ENCODE results near the gene RNF183. TPM values are rescaled to one million over a fixed set of nuclear protein-coding genes. Genes with fewer than 3 reads are reported as not detected.

The RNF183 gene
- total and polyA plus RNA-seq, 9 of the 15 experiments (the other 6 are each of a cell fraction or from before 2014, with no cell fraction given) = 0.04 to 2.0 (median 0.16) TPM; not detected in 5

DNA sequence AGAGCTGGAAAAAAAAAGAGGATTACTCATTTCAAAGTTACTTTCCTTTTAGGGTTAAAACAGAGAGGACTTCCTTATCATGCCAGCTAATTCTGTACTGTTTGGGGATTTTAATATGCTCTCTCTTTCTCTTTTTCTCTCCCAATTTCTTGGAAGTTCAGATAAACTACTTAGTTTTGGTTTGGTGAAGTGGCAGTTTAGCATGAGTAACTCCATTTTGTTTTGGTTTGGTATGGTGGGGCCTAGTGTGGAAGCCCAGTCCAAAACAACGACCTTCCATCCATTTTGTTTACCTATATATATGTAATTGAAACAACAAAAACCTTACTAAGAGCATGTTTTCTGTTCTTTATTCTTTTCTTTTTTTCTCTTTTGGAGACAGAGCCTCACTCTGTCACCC is 42.5 kb upstream of the RNF183 start (continued):
- TF ChIP-seq ZNF668 (CRISPR knock-in tag; IDR thresholded peaks at IDR 0.05) (peak; percentile 94), BRCA1 (IDR thresholded peaks at IDR 0.05) (no peak), BRCA1 (CRISPR knock-in tag; IDR thresholded peaks at IDR 0.05) (no peak), MIER1 (IDR thresholded peaks at IDR 0.05; ENCODE audit: low read depth) (no peak), POLR2B (IDR thresholded peaks at IDR 0.05; ENCODE audit: low read depth, partially characterized antibody) (no peak), ZNF23 (CRISPR knock-in tag; IDR thresholded peaks at IDR 0.05) (peak; percentile 83), CCNT2 (IDR thresholded peaks at IDR 0.05; ENCODE audit: borderline replicate concordance, extremely low read depth, insufficient read length, low read depth, low read length) (no peak), LARP7 (IDR thresholded peaks at IDR 0.05) (no peak), SMARCB1 (IDR thresholded peaks at IDR 0.05; ENCODE audit: insufficient read length, low read depth) (no peak), PTTG1 (tag; IDR thresholded peaks at IDR 0.05; ENCODE audit: low read depth) (peak; percentile 97), L3MBTL2 (IDR thresholded peaks at IDR 0.05) (no peak), SREBF1 (IDR thresholded peaks at IDR 0.05; ENCODE audit: borderline replicate concordance, low read depth, low read length) (no peak), DIDO1 (tag; IDR thresholded peaks at IDR 0.05; ENCODE audit: low read depth) (peak; percentile 39; the same call in 1 of the 2 replicates), ZNF324 (CRISPR knock-in tag; IDR thresholded peaks at IDR 0.05) (peak; percentile 66; the same call in 1 of the 2 replicates), ETV1 (tag; conservative IDR thresholded peaks at IDR 0.05; ENCODE audit: low read depth) (peak; percentile 63), TRIM24 (IDR thresholded peaks at IDR 0.05) (no peak), SNRNP70 (optimal IDR thresholded peaks at IDR 0.05; ENCODE audit: low read depth, low read length) (no peak), EZH2 (IDR thresholded peaks at IDR 0.05; ENCODE audit: borderline replicate concordance, low read depth, low read length) (no peak), RFX5 (IDR thresholded peaks at IDR 0.05; ENCODE audit: low read depth, low read length) (no peak), MAZ (CRISPR knock-in tag; conservative IDR thresholded peaks at IDR 0.05 in 1 of 2, IDR thresholded peaks at IDR 0.05 in 1 of 2) (peak in 1 of 2 experiments; percentile 79; a peak in 2 of 4 replicates), ATF1 (CRISPR knock-in tag; IDR thresholded peaks at IDR 0.05) (no peak), ATF1 (tag; IDR thresholded peaks at IDR 0.05) (peak; percentile 23; the same call in 1 of the 2 replicates), NR2C1 (IDR thresholded peaks at IDR 0.05) (no peak), NR2C1 (tag; IDR thresholded peaks at IDR 0.05) (peak; percentile 88), OTX1 (CRISPR knock-in tag; IDR thresholded peaks at IDR 0.05) (peak; percentile 87)
- TF ChIP-seq, protein P1, sequence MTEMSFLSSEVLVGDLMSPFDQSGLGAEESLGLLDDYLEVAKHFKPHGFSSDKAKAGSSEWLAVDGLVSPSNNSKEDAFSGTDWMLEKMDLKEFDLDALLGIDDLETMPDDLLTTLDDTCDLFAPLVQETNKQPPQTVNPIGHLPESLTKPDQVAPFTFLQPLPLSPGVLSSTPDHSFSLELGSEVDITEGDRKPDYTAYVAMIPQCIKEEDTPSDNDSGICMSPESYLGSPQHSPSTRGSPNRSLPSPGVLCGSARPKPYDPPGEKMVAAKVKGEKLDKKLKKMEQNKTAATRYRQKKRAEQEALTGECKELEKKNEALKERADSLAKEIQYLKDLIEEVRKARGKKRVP (CRISPR knock-in tag; IDR thresholded peaks at IDR 0.05) = peak; percentile 75
- TF ChIP-seq, protein P2, sequence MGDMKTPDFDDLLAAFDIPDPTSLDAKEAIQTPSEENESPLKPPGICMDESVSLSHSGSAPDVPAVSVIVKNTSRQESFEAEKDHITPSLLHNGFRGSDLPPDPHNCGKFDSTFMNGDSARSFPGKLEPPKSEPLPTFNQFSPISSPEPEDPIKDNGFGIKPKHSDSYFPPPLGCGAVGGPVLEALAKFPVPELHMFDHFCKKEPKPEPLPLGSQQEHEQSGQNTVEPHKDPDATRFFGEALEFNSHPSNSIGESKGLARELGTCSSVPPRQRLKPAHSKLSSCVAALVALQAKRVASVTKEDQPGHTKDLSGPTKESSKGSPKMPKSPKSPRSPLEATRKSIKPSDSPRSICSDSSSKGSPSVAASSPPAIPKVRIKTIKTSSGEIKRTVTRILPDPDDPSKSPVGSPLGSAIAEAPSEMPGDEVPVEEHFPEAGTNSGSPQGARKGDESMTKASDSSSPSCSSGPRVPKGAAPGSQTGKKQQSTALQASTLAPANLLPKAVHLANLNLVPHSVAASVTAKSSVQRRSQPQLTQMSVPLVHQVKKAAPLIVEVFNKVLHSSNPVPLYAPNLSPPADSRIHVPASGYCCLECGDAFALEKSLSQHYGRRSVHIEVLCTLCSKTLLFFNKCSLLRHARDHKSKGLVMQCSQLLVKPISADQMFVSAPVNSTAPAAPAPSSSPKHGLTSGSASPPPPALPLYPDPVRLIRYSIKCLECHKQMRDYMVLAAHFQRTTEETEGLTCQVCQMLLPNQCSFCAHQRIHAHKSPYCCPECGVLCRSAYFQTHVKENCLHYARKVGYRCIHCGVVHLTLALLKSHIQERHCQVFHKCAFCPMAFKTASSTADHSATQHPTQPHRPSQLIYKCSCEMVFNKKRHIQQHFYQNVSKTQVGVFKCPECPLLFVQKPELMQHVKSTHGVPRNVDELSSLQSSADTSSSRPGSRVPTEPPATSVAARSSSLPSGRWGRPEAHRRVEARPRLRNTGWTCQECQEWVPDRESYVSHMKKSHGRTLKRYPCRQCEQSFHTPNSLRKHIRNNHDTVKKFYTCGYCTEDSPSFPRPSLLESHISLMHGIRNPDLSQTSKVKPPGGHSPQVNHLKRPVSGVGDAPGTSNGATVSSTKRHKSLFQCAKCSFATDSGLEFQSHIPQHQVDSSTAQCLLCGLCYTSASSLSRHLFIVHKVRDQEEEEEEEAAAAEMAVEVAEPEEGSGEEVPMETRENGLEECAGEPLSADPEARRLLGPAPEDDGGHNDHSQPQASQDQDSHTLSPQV (IDR thresholded peaks at IDR 0.05) = peak; percentile 98
